ENCODE results near the gene PLCD1.

PLCD1 gene

DNA sequence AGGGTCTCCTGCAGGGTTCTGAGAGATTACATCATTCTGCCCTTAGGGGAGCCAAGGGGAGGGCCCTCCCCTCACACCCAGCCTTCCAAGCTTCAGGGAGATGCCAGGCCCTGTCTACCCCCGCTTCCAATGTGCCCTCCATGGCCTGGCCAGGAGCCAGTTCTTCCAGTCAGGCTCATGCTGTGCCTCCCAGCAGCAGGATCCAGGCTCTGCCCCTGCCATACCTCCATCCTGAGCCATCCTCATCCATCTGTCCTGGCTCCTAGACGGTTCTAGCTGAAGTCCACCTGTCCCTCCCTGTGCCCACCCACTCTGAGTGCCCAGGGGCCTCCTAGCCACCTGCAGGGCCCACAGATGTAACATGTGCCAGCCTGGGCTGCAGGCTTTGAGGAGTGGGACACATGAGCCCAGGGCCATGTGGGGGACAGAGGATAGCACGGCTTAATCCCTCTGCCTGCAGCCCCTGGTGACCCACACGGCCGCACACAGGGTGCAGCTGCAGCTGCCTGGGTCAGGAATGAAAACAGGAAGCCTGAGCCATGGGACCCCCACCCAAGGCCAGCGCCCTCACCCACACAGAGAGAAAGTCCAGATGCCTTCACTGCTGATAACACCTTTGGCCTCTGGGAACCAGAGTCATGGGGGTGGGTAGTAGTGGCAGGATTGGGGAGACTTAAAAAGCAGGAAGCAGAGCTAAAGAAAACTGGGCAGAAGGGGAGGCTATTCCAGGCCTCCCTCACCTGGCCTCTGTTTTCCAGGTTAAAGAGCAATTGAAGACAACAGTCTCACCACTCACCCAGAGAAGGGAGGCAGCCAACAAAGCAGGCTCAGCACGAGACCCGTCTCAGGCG lies 11.8 kb downstream of the PLCD1 start:
- no peak for DNase-seq (ENCODE audit: low spot score)
- no peak for FAIRE-seq

- FAIRE-seq (peak; percentile 61), DNase-seq (ENCODE audit: low spot score) (no peak)
These were observed 12.5 kb downstream of the PLCD1 start for GRCh38 chr3:38016847-38017444.

DNA sequence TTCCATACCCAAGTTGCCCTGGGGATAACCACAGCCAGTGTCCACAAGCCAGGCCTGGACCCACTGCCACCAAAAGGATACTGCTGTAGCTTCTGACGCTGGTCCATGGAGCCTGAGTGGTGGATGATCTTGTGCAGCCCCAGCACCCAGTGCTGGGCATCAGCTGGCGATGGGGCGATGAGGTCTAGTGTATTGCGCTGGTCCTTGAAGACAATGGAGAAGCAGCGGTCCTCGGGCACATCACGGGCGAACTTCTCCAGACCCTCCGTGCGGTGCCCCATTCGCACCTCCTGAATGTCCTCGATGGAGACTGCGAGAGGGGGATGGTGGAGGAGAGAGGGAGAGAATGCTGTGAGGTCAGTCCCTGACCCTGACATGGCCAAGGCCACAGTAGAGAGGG lies 13.0 kb downstream of the PLCD1 start:
- DNase-seq (ENCODE audit: low spot score) (no peak), FAIRE-seq (no peak)

DNA sequence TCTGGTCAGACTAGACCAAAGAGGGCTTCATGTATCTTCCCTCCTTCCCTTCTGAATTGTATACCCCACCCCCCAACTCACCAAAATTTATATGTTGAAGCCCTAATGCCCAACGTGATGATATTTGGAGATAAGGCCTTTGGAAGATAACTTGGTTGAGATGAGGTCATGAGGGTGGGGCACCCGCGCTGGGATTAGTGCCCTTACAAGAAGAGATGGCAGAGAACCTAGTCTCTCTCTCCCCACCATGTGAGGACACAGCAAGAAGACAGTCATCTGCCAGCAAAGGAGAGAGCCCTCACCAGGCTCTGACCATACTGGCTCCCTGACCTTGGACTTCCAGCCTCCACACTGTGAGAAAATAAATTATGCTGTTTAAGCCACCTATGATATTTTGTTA lies 13.5 kb downstream of the PLCD1 start:
- no peak for FAIRE-seq
- DNase-seq (ENCODE audit: low spot score), result no peak

- DNase-seq (ENCODE audit: low spot score) (no peak), FAIRE-seq (no peak)
These were observed 14.0 kb downstream of the PLCD1 start for GRCh38 chr3:38015485-38015884.

DNA sequence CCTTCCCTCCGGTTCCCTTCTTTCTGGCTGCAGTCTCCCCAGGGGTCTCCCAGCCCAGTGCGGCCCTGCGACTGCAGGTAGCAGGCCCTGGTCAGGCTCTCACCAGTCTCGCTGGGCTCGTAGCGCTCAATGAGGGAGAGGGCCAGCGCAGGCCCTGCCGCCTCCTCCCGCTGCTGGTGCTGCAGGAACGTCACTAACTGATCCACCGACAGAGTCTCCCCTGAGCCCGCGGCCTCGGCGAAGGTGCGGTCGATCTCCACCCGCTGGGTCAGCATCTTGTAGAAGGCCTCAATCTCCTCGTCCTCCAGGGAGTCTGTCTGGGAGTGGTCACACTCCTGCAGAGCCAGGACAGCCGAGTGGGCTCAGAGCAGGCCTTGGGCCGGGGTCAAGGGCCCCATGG lies 18.3 kb downstream of the PLCD1 start:
- FAIRE-seq, result no peak
- DNase-seq (ENCODE audit: low spot score), result no peak

- DNase-seq (ENCODE audit: low spot score), result no peak
- no peak for FAIRE-seq
These were observed 19.4 kb downstream of the PLCD1 start for GRCh38 chr3:38009807-38010591.

DNA sequence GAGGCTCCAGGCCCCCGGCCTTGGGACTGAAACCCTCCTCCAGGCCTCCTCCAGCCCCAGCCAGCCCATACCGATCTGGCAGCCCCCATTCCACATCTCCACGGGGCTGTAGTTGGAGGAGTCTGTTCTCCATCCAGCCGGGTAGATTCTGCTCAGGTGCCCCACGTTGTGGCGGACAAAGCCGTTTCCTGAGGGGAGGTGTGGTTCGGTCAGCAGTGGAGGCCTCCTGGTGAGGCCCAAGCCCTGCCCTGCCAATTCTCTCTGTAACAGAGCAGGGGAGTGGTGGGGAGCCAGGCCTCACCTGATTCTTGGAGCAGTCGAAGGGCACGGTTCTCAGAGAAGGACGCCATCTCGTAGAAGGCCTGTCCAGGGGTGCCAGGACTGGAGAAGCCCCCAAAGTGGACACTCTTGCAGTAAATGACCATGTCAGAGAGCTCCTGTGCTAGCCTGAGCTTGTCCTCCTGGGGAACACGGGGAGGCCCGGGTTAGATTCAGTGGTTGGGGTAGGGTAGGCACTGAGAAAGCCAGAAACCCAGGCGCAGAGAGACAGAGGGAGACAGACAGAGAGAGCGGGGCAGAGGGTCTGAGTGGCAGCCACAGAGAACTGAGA lies 20.4 kb downstream of the PLCD1 start:
- DNase-seq (ENCODE audit: low spot score) (no peak), FAIRE-seq (no peak)

GRCh38 chr3:38008191-38008701 lies 21.2 kb downstream of the PLCD1 start:
- FAIRE-seq (no peak), DNase-seq (ENCODE audit: low spot score) (no peak)

- FAIRE-seq (no peak), DNase-seq (ENCODE audit: low spot score) (no peak)
These were observed 21.7 kb downstream of the PLCD1 start for GRCh38 chr3:38007754-38008090.

- FAIRE-seq (no peak), DNase-seq (ENCODE audit: low spot score) (no peak)
These were observed 22.9 kb downstream of the PLCD1 start for GRCh38 chr3:38006445-38006995.

- no peak for FAIRE-seq
- DNase-seq (ENCODE audit: low spot score), result no peak
These were observed 23.4 kb downstream of the PLCD1 start for GRCh38 chr3:38006031-38006430.

DNA sequence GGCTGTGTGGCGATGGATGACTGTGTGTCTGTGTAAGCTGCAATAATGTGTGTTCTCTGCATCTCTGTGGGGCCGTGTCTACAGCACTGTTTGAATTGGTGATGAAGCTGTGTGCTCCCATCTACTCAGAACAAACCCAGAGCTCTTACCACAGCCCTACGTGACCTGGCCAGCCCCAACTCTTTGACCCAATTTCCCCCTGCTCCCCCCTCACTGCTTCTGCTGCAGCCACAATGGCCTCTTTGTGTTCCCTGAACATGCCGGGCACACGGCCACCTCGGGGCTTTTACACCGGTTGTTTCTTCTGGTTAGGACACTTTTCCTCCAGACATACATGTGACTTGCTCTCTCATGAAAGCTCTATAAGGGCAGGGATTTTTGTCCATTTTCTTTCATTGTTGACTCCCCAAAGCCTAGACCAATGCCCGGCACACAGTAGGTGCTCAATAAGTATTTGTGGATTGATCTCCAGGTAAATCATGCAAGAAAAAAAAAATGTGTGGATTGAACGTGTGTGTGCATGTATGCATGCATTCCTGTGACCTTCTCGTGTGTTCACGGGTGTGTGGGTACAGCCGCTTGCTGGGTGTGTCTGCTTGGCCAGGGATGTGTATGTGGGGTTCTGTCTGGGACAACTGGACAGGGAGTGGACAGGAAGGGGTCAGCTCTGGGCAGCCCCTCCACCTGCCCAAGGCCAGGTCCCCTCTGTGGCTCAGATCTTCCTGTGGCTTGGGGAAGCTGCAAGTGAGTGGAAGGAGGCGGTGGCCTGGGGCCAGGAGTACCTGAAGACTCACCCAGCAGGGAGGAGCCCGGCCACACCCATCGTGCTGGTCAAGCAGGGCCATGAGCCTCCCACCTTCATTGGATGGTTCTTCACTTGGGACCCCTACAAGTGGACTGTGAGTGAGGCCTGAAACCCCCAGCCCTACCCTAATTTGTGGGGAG lies 24.1 kb downstream of the PLCD1 start:
- DNase-seq (ENCODE audit: low spot score) (peak; percentile 59), FAIRE-seq (no peak)

GRCh38 chr3:38004415-38005075 lies 24.9 kb downstream of the PLCD1 start:
- DNase-seq (ENCODE audit: low spot score) (peak; percentile 74), FAIRE-seq (peak; percentile 89)

DNA sequence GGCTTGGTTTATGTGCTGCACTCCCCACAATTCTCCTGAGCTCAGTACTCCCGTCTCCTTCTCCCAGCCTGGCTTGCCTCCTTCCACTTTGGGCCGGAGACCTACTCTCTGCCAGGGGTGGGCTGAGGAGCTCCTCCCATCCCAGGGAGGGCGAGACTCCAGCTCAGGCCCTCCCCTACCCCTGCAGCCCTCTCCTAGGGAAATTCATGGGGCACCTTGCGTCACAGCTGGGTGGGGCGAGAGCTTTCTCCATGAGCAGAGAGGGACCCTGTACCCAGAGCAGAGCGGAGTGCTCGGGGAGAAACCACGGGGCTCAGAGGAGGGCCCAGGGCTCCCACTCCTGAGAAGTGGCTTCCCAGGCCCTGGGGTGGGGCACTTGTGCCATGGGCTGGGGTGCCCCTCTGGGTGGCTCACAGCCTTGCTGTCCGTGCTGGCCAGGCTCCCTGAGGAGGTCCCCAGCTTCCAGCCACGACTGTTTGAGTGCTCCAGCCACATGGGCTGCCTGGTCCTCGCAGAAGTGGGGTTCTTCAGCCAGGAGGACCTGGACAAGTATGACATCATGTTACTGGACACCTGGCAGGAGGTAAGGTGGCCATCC lies 25.5 kb downstream of the PLCD1 start:
- no peak for DNase-seq (ENCODE audit: low spot score)
- FAIRE-seq, result no peak

- FAIRE-seq (peak; percentile 46), DNase-seq (ENCODE audit: low spot score) (peak; percentile 68)
These were observed 26.0 kb downstream of the PLCD1 start for GRCh38 chr3:38003371-38003816.

DNA sequence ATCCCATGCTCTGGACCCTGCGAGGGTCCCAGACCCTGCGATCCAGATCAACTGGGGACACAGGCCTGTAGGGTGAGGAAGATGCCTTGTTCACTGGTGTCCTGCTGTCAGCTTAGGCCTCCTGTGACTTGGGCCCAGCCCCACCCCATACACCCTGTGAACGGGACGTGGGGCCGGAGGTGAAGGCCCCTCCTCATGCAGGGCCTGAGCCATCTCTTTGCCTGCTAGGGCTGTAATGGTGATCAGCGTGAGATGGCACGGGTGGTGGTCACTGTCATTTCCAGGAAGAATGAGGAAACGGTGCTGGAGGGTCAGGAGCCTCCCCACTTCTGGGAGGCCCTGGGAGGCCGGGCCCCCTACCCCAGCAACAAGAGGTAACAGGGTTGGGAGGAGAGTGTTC lies 26.5 kb downstream of the PLCD1 start:
- DNase-seq (ENCODE audit: low spot score) (no peak), FAIRE-seq (no peak)

- DNase-seq (ENCODE audit: low spot score), result no peak
These were observed 27.1 kb downstream of the PLCD1 start for GRCh38 chr3:38002291-38002876.

More at GRCh38 chr3:38002291-38002876, 27.1 kb downstream of the PLCD1 start:
- FAIRE-seq, result no peak
